DMS 273 (cell line): ENCODE measurements around the gene MYH14.

Source experiments
- DNase-seq: peaks from one replicate; lab custom pipeline; 2025; ENCODE audit not compliant: unreplicated experiment; lab: John Stamatoyannopoulos, UW

The MYH14 gene

GRCh38 chr19:50255115-50255514 is 51.7 kb downstream of the MYH14 start:
- DNase-seq: no peak

GRCh38 chr19:50257141-50257540 is 53.7 kb downstream of the MYH14 start:
- no peak for DNase-seq

GRCh38 chr19:50258918-50259372 is 55.5 kb downstream of the MYH14 start:
- no peak for DNase-seq

GRCh38 chr19:50261446-50261970 is 58.1 kb downstream of the MYH14 start:
- no peak for DNase-seq

GRCh38 chr19:50263176-50263575 is 59.8 kb downstream of the MYH14 start:
- no peak for DNase-seq

- no peak for DNase-seq
Observed at GRCh38 chr19:50264483-50265186, 61.2 kb downstream of the MYH14 start.

GRCh38 chr19:50266041-50266440 is 62.6 kb downstream of the MYH14 start:
- no peak for DNase-seq

- DNase-seq: no peak
Observed at GRCh38 chr19:50266896-50267295, 63.5 kb downstream of the MYH14 start.

- DNase-seq: no peak
Observed at GRCh38 chr19:50268041-50268440, 64.6 kb downstream of the MYH14 start.

- DNase-seq: no peak
Observed at GRCh38 chr19:50268501-50268900, 65.1 kb downstream of the MYH14 start.

- no peak for DNase-seq
Observed at GRCh38 chr19:50269653-50270052, 66.2 kb downstream of the MYH14 start.

- no peak for DNase-seq
Observed at GRCh38 chr19:50272263-50272897, 69.0 kb downstream of the MYH14 start.

- no peak for DNase-seq
Observed at GRCh38 chr19:50273821-50274220, 70.4 kb downstream of the MYH14 start.

GRCh38 chr19:50275577-50276368 is 72.4 kb downstream of the MYH14 start:
- DNase-seq: no peak

- DNase-seq: no peak
Observed at GRCh38 chr19:50276370-50277063, 73.1 kb downstream of the MYH14 start.

GRCh38 chr19:50277966-50278580 is 74.7 kb downstream of the MYH14 start:
- DNase-seq: no peak

GRCh38 chr19:50280074-50280473 is 76.7 kb downstream of the MYH14 start:
- DNase-seq: no peak

GRCh38 chr19:50280983-50281382 is 77.6 kb downstream of the MYH14 start:
- no peak for DNase-seq

GRCh38 chr19:50281491-50281890 is 78.1 kb downstream of the MYH14 start:
- no peak for DNase-seq

- DNase-seq: no peak
Observed at GRCh38 chr19:50285833-50286232, 82.4 kb downstream of the MYH14 start.

- no peak for DNase-seq
Observed at GRCh38 chr19:50286443-50286842, 83.0 kb downstream of the MYH14 start.
